NCI-H1048 (cell line): ENCODE measurements around the gene NFIA.

Experiments
- DNase-seq: peaks from one replicate; lab custom pipeline; 2025; lab: John Stamatoyannopoulos, UW

NFIA gene

GRCh38 chr1:61299463-61299862 lies 217.1 kb downstream of the NFIA start:
- DNase-seq: no peak

GRCh38 chr1:61300899-61301298 lies 218.5 kb downstream of the NFIA start:
- no peak for DNase-seq

GRCh38 chr1:61301824-61302657 lies 219.7 kb downstream of the NFIA start:
- DNase-seq: no peak

- DNase-seq: no peak
Measured at GRCh38 chr1:61307422-61308142, 225.2 kb downstream of the NFIA start.

GRCh38 chr1:61310057-61310456 lies 227.7 kb downstream of the NFIA start:
- DNase-seq: no peak

GRCh38 chr1:61310538-61310937 lies 228.2 kb downstream of the NFIA start:
- DNase-seq: no peak

GRCh38 chr1:61313906-61314422 lies 231.6 kb downstream of the NFIA start:
- DNase-seq: no peak

GRCh38 chr1:61315011-61315410 lies 232.7 kb downstream of the NFIA start:
- DNase-seq: no peak

GRCh38 chr1:61316493-61316892 lies 234.1 kb downstream of the NFIA start:
- DNase-seq: no peak

GRCh38 chr1:61318319-61319125 lies 236.2 kb downstream of the NFIA start:
- no peak for DNase-seq

GRCh38 chr1:61320575-61320974 lies 238.2 kb downstream of the NFIA start:
- no peak for DNase-seq

- DNase-seq: no peak
Measured at GRCh38 chr1:61322008-61322744, 239.8 kb downstream of the NFIA start.

- no peak for DNase-seq
Measured at GRCh38 chr1:61322769-61323168, 240.4 kb downstream of the NFIA start.

- no peak for DNase-seq
Measured at GRCh38 chr1:61323681-61324328, 241.4 kb downstream of the NFIA start.

- DNase-seq: no peak
Measured at GRCh38 chr1:61326713-61327112, 244.4 kb downstream of the NFIA start.

GRCh38 chr1:61327436-61327835 lies 245.1 kb downstream of the NFIA start:
- DNase-seq: no peak

- DNase-seq: no peak
Measured at GRCh38 chr1:61329556-61329955, 247.2 kb downstream of the NFIA start.

GRCh38 chr1:61330018-61330417 lies 247.7 kb downstream of the NFIA start:
- no peak for DNase-seq

- no peak for DNase-seq
Measured at GRCh38 chr1:61330571-61330970, 248.2 kb downstream of the NFIA start.

- DNase-seq: no peak
Measured at GRCh38 chr1:61332196-61332753, 249.9 kb downstream of the NFIA start.

- no peak for DNase-seq
Measured at GRCh38 chr1:61332796-61333195, 250.4 kb downstream of the NFIA start.
